Neural progenitor cell (in vitro differentiated cells): ENCODE measurements around the gene RAB8B.

Experiments
- CTCF ChIP-seq: fragments of 200-600 bp; sonication (generic); IDR thresholded peaks from 2 replicates; pipeline ENCODE4 v1.5.1; 2017; ENCODE audit warnings: antibody characterized with exemption, mild to moderate bottlenecking
- EZH2phosphoT487 ChIP-seq: fragments of 200-600 bp; sonication (generic); IDR thresholded peaks from 2 replicates; pipeline ENCODE4 v1.6.1; 2017; ENCODE audit warnings: antibody characterized with exemption

- no peak for TF ChIP-seq CTCF
- no peak for TF ChIP-seq EZH2phosphoT487
Observed at GRCh38 chr15:63226155-63226883, 36.9 kb downstream of the RAB8B start.
